OCI-M2 (cell line): ENCODE measurements around the gene SLC37A3.
A peak's percentile ranks its signal among the peaks of the same experiment; 100 is the strongest.
"Not testable (repeated sequence)": the region's sequence is repeated elsewhere in the genome, so short reads cannot be mapped to it uniquely, and the experiment has no call there.

Experiments used
- DNase-seq: peaks from one replicate; lab custom pipeline; 2025; ENCODE audit not compliant: unreplicated experiment; lab: John Stamatoyannopoulos, UW

SLC37A3 gene

GRCh38 chr7:140349144-140349771 lies 49.1 kb downstream of the SLC37A3 start:
- DNase-seq: no peak

- DNase-seq: no peak
Observed at GRCh38 chr7:140348161-140348849, 50.0 kb downstream of the SLC37A3 start.

- DNase-seq: no peak
Observed at GRCh38 chr7:140347218-140347617, 51.1 kb downstream of the SLC37A3 start.

- DNase-seq: no peak
Observed at GRCh38 chr7:140345426-140345825, 52.9 kb downstream of the SLC37A3 start.

GRCh38 chr7:140342727-140343514 lies 55.4 kb downstream of the SLC37A3 start:
- DNase-seq: no peak

- DNase-seq: not testable (repeated sequence)
Observed at GRCh38 chr7:140338959-140339358, 59.4 kb downstream of the SLC37A3 start.

- no peak for DNase-seq
Observed at GRCh38 chr7:140334341-140335057, 63.8 kb downstream of the SLC37A3 start.

GRCh38 chr7:140333686-140334085 lies 64.6 kb downstream of the SLC37A3 start:
- DNase-seq: no peak

GRCh38 chr7:140333223-140333622 lies 65.1 kb downstream of the SLC37A3 start:
- no peak for DNase-seq

GRCh38 chr7:140330595-140330994 lies 67.7 kb downstream of the SLC37A3 start:
- DNase-seq: no peak

- DNase-seq: no peak
Observed at GRCh38 chr7:140330128-140330527, 68.2 kb downstream of the SLC37A3 start.

- DNase-seq: no peak
Observed at GRCh38 chr7:140327261-140327661, 71.1 kb downstream of the SLC37A3 start.

- DNase-seq: peak; percentile 55
Observed at GRCh38 chr7:140326116-140326928, 72.0 kb downstream of the SLC37A3 start.

GRCh38 chr7:140325600-140325999 lies 72.7 kb downstream of the SLC37A3 start:
- no peak for DNase-seq

- no peak for DNase-seq
Observed at GRCh38 chr7:140324714-140325113, 73.6 kb downstream of the SLC37A3 start.

GRCh38 chr7:140322759-140323158 lies 75.6 kb downstream of the SLC37A3 start:
- DNase-seq: peak; percentile 60

- not testable (repeated sequence) for DNase-seq
Observed at GRCh38 chr7:140320078-140320477, 78.3 kb downstream of the SLC37A3 start.

- DNase-seq: no peak
Observed at GRCh38 chr7:140317999-140318398, 80.3 kb downstream of the SLC37A3 start.

- no peak for DNase-seq
Observed at GRCh38 chr7:140317597-140317996, 80.7 kb downstream of the SLC37A3 start.

- no peak for DNase-seq
Observed at GRCh38 chr7:140316165-140316661, 82.1 kb downstream of the SLC37A3 start.
